Prostate gland (tissue), 2 donors: Measurements from ENCODE around the gene SPEN.

Source experiments
- POLR2A ChIP-seq: fragments of 450-650 bp; IDR thresholded peaks from one replicate; pipeline ENCODE4 v1.6.1; 2016; ENCODE audit warnings: antibody characterized with exemption, mild to moderate bottlenecking
- POLR2AphosphoS5 ChIP-seq: sonication (generic); formaldehyde crosslinking; IDR thresholded peaks from one replicate; pipeline ENCODE4 v1.6.1; 2017; ENCODE audit warnings: antibody characterized with exemption
- TF ChIP-seq, protein P1 (sequence below), 4 experiments: fragments of 200-600 bp in 2 of 4; fragments of 450-650 bp in 2 of 4; sonication (generic) in 2 of 4; IDR thresholded peaks; 1 replicate in 3 of 4; 2 replicates in 1 of 4; pipeline ENCODE4 v1.5.1; 2016 to 2019; ENCODE audit warnings: antibody characterized with exemption in 4 of 4, mild to moderate bottlenecking in 2 of 4, moderate library complexity in 2 of 4

DNA sequence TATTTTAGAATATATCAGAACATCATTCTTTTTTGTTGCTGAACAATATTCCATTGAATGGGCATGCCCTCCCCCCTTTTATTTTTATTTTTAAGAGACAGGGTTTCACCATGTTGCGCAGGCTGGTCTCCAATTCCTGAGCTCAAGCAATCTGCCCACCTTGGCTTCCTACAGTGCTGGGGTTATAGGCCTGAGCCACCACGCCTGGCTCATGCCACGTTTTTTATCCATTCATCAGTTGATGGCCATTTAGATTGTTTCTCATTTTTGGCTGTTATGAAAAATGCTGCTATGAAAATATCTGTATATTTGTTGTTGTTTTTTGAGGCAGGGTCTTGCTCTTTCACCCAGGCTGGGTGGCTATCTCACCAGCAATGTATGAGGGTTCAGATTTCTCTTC is 19.8 kb downstream of the SPEN start:
- TF ChIP-seq, protein P1, sequence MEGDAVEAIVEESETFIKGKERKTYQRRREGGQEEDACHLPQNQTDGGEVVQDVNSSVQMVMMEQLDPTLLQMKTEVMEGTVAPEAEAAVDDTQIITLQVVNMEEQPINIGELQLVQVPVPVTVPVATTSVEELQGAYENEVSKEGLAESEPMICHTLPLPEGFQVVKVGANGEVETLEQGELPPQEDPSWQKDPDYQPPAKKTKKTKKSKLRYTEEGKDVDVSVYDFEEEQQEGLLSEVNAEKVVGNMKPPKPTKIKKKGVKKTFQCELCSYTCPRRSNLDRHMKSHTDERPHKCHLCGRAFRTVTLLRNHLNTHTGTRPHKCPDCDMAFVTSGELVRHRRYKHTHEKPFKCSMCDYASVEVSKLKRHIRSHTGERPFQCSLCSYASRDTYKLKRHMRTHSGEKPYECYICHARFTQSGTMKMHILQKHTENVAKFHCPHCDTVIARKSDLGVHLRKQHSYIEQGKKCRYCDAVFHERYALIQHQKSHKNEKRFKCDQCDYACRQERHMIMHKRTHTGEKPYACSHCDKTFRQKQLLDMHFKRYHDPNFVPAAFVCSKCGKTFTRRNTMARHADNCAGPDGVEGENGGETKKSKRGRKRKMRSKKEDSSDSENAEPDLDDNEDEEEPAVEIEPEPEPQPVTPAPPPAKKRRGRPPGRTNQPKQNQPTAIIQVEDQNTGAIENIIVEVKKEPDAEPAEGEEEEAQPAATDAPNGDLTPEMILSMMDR (IDR thresholded peaks at IDR 0.05) = no peak
- no peak for TF ChIP-seq POLR2A
- no peak for TF ChIP-seq POLR2AphosphoS5
